Skin of body (tissue), 2 donors: ENCODE measurements around the gene CLDN11. TPM values are rescaled to one million over a fixed set of nuclear protein-coding genes. Genes with fewer than 3 reads are reported as not detected.

Experiments
- DNase-seq: peaks from one replicate; lab custom pipeline; 2025; lab: John Stamatoyannopoulos, UW
- total RNA-seq: library from RNA; depleted of rRNA; stranded (reverse); fragments of >200 nt; gene quantifications from one replicate; pipeline ENCODE4 v1.2.3, GENCODE V29; 2014

The CLDN11 gene
- total RNA-seq, 1 donor from 2014 or later, result 8.5 TPM

GRCh38 chr3:170426240-170426797, 7.7 kb downstream of the CLDN11 start:
- DNase-seq, result no peak

GRCh38 chr3:170428095-170428494, 9.4 kb downstream of the CLDN11 start:
- no peak for DNase-seq

GRCh38 chr3:170429050-170429449, 10.4 kb downstream of the CLDN11 start:
- DNase-seq, result no peak

DNA sequence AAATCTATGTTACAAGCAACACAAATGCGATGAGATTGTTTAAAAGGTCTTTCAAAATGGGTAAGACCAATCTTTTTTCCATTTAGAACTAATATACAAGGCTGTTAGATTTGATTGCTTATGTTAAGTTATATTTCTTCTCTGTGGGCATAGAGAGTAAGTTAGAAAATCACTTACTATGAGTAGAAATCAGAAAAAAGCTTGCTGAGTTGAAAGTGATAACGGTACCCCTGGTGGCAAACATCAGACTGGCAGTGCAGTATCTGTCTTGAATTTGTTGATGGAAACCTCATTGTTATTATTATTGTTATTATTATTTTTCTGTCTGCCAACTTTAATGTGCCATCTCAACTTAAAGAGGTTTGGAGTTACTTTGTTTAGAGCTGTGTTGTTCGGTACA, 12.4 kb downstream of the CLDN11 start:
- DNase-seq, result no peak

- DNase-seq, result no peak
Observed at GRCh38 chr3:170432416-170432815, 13.7 kb downstream of the CLDN11 start.

GRCh38 chr3:170436697-170437096, 18.0 kb downstream of the CLDN11 start:
- no peak for DNase-seq

DNA sequence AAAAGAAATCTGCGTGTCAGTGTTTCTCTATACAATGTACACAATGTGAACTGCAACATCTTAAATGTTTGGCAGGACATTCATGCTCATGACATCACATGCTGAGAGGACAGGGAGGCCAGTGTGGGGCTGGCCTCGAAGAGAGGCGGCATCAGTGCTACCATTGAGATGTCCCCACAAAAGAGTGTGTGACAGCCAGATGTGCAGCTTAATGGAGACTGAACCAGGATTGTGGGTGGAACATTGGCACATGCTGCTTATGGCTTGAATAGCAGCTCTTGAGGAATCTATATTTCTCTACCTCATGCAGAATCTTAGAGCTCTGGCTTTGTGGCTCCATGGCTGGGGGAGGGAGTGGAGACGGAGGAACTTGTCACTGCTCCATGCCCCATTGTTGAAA, 18.5 kb downstream of the CLDN11 start:
- peak; percentile 12 for DNase-seq

DNA sequence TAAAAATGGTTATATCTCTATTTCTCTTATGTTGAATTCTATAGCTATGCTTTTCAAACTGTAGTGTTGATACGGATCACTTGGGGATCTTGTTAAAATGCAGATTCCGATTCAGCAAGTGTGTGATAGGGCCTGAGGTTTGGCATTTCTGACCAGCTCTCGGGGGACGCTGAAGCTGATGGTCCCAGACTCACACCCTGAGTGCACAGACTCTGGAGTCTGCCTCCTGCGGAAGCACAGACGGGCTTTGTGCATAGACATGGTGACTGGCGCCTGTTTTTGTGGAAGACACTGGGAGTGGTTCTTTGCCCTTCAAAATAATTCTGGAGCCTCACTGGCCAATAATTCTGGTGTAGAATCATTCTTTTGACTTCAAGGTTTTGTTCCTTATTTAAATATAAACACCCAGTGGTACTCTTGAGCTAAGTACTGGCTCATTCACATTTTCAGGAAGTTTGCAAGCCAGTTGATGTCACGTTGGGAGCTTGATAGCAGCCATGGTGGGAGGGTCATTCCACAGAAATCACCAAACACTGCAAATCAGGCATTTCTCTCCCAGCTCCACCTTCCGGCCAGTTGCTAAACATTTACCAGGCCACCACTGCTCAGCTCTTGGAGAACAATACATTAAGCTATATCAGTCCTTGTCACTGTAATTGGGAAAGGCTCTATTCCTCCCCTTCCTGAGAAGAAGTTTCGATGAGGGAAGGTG, 19.2 kb downstream of the CLDN11 start:
- no peak for DNase-seq

DNA sequence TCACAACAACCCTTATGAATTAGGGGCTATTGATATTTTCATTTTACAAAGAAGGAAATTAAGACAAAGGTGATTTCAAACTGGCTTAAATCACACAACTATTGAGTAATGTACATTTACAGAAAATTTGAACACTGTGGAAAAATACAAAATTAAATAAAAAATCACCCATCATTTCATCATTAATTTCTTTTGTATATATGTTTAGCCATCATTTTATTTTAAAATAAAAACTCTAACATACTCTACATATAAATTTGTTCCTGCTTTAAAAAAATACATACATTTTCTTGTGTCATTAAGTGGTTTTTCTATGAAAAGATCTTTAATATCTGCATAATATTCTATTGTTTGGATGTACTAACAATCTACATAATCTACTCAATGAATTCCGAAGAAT, 20.2 kb downstream of the CLDN11 start:
- no peak for DNase-seq

- no peak for DNase-seq
Observed at GRCh38 chr3:170440344-170440743, 21.7 kb downstream of the CLDN11 start.

DNA sequence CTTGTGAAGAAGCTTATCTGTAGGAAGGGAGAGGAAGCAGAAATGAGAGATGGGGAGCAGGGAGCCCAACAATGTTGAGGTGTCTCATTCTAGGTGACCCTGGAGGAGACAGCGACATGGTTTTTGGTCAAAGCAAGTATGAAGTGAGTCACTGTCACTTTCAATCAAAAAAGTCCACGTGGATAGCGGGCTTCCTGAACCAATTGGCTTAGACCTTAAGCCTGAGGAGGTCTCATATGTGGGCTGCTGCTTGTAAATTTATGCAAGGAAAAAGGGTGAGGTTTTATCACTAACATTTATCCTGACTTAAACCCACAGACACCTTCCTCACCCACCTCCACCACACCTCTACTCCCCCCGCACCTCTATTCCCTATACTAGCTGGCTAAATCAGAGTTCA, 22.7 kb downstream of the CLDN11 start:
- no peak for DNase-seq

- no peak for DNase-seq
Observed at GRCh38 chr3:170442947-170443346, 24.3 kb downstream of the CLDN11 start.

DNA sequence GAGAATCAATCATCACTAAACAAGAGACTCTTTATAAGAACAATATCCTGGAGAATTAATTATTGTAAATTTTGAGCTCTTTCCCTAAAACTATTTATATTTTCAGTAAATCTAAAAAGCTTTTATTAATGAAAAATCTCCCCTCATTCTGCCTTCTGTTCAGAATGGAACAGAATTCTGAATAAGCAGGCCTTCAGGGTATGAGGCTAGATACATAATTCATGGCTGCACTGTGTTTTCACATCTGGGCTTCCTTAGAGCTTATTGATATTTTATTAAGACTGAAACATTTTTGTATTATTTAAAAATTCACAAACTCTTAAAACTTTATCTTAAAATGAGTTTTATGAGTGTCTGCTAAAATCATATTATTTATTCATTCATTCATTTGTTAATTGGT, 24.8 kb downstream of the CLDN11 start:
- DNase-seq, result no peak

- DNase-seq, result peak; percentile 4
Observed at GRCh38 chr3:170448584-170448983, 29.9 kb downstream of the CLDN11 start.

GRCh38 chr3:170450039-170450438, 31.4 kb downstream of the CLDN11 start:
- DNase-seq, result no peak

GRCh38 chr3:170454509-170454908, 35.8 kb downstream of the CLDN11 start:
- DNase-seq, result peak; percentile 2

DNA sequence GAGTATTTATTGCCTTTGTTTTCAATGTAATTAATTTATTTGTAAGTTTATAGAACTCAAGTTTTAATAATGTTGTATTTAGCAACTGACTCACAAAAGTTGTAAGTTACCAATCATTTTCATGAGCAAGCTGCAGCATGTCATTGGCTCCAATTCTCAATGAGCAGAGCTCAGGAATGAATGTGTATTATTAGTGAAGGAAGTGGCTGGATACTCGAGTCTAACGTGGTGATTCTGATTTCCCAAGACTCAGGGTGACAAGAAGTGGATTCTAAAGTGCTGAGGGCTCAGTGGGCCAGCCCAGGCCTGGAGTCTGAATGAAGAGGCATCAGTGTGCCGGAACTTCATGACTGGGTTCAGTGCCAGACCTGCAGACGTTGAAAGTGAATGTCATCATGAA, 39.6 kb downstream of the CLDN11 start:
- no peak for DNase-seq

DNA sequence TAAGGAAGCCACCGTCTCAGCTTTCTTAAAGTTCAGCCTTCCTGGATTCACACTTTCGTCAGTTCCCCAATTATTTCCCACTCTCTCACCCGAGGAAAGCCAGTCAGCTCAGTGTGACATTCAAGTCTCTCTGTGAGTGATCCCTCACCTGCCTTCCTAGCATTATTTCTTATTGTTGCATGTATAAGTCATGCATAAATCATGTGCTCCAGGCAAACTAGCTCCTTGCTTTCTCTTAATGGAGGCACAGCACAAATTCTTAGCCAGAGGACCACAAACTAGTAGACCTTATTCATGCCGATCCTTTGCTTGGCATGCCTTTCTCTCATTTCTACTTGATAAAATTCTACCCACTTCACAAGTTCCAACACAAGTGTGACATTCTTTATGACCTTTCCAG, 44.3 kb downstream of the CLDN11 start:
- DNase-seq, result no peak

DNA sequence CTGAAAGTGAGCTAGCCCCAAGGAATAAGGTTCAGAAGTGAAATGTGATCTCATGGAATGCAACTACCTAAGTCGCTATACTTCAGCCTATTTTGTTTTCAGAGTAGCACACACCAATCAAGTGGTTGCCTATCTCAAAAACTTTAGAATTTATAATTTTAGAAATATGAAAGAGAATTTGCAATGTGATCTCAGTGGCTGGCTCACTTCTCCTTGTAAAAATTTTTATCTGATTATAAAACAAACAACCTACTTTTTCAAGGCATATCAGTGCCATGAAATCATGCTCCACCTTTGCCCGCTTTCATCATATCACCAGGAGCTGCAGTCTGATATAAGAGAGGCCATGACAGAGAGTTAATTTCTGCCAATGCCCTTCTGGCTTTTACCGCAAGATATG, 47.3 kb downstream of the CLDN11 start:
- no peak for DNase-seq

DNA sequence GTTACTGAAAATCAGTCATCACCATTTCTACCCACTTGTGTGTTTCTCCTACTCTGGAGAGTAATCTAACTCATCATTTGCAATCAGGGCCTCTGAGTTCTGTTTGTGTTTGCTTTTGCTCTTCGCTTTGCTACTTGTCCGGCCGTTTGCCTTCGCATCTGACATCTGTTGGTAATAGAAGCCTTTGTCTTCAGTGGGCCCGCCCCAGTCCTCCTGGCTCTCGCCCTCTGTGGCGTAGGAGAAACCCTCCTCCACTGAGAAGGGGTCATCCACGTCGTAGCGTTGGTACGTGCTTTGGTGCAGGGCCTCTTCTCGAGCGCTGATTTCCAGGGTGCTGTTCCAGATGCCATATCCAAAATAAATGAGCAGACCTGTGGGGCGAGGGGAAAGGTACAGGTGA, 48.3 kb downstream of the CLDN11 start:
- DNase-seq, result no peak

- no peak for DNase-seq
Observed at GRCh38 chr3:170467571-170468147, 49.0 kb downstream of the CLDN11 start.

DNA sequence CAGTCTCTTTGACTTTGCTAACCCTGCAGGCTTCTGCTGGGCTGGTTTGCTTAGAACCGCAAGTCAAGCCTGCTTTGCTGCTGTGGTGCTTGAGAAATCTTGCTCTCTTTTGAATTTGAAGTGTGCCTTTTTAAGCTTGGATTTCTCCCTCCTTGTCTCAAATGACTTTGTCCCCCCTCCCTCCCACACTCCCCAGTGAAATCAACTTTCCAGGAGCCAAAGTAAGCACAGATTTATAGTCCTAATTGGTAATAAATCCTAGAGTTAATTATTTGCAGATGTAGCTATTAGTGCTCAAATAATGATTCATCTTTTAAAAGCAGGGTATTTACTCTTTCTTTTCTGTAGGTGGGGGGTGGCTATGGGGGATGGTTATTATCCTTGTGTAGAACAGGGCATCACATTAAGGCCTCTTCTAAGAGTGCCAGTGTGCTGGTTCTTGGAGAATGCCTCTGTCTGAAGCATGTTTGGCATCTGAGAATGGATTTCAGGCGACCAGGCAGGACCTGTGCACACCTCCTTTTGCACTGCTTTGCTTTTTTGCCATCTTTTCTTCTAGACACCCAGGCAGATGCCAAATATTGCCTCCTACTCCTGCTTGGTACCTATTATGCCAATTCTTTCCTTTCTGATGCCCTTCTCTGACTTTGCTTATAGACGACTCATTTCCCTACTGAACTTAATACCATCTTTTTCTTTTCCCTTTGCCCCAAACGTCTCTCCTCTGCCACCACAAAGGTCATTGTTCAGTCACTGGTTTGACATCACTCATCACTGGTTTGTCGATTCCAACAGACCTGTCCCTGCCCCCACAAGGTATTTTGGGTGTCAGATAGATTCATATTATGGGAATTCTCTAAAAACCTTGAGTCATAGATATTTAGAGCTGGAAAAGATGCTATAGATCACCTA, 50.7 kb downstream of the CLDN11 start:
- no peak for DNase-seq
